K562 (cell line): ENCODE measurements around the gene GATM. TPM values are rescaled to one million over a fixed set of nuclear protein-coding genes. Genes with fewer than 3 reads are reported as not detected.

Source experiments
- ATAC-seq: fragments of 200-7000 bp; cut with Tn5 transposase; 3 replicates; pipeline ENCODE4 v1.9.1; 2020; ENCODE audit warnings: moderate library complexity
- BruUV-seq: library from RNA; stranded (reverse); fragments of 400-500 nt; replicated peaks from 2 replicates; lab custom pipeline; 2021; lab: Mats Ljungman, UMichigan
- CTCF ChIA-PET: fragments of 300-600 bp; formaldehyde crosslinking; extraction: SDS; loops from one replicate; lab custom pipeline; 2021; ENCODE audit warnings: low intra/inter-chr PET ratio; lab: Yijun Ruan, JAX
- POLR2A ChIA-PET: fragments of 300-600, 350-650 bp; sonication (Branson Sonifier 250); formaldehyde crosslinking; extraction: SDS; loops from one replicate; lab custom pipeline; 2021; ENCODE audit warnings: antibody characterized with exemption, inconsistent platforms; lab: Yijun Ruan, JAX
- DNase-seq, 4 experiments: peaks; one replicate each; pipeline versions ENCODE4 v3.0.0 to v3.0.0-alpha.2; 2011 to 2018; ENCODE audit warnings: low spot score in 3 of 4, mixed read lengths in 3 of 4; ENCODE audit errors: extremely low read depth in 1 of 4
- FAIRE-seq: peaks from 2 replicates; lab custom pipeline; 2011; peaks lifted over from hg19 to GRCh38; lab: Jason Lieb, UNC
- H2AFZ ChIP-seq: 2 replicates; pipeline ENCODE4 v1.6.0; 2011; ENCODE audit warnings: low read depth, low read length, control low read depth, inconsistent platforms
- H3K27ac ChIP-seq: fragments of 200-600 bp; 3 replicates; pipeline ENCODE4 v1.8.0; 2011; ENCODE audit warnings: low read depth, mild to moderate bottlenecking, control low read depth, inconsistent platforms, low read length, moderate library complexity, mixed read lengths; ENCODE audit errors: extremely low read depth
- H3K27me3 ChIP-seq, 2 experiments: fragments of 300-600 bp in 1 of 2; 2 replicates in 1 of 2; 3 replicates in 1 of 2; pipeline versions ENCODE4 v1.6.0 to v1.8.0; 2011; ENCODE audit warnings: inconsistent platforms in 2 of 2, low read length in 2 of 2, mild to moderate bottlenecking in 1 of 2, mixed read lengths in 1 of 2, moderate library complexity in 1 of 2; ENCODE audit not compliant: control insufficient read depth in 2 of 2, insufficient read depth in 2 of 2
- H3K36me3 ChIP-seq: fragments of 300-600 bp; 3 replicates; pipeline ENCODE4 v1.8.0; 2011; ENCODE audit warnings: mild to moderate bottlenecking, low read length, inconsistent platforms; ENCODE audit not compliant: control insufficient read depth, insufficient read depth
- H3K4me1 ChIP-seq, 2 experiments: fragments of 200-600 bp in 1 of 2; replicated peaks in 1 of 2; 2 replicates in 1 of 2; 3 replicates in 1 of 2; pipeline versions ENCODE4 v1.5.1 to v1.8.0; 2011; ENCODE audit warnings: inconsistent platforms in 2 of 2, low read length in 2 of 2, mild to moderate bottlenecking in 1 of 2, mixed read lengths in 1 of 2, moderate library complexity in 1 of 2; ENCODE audit not compliant: control insufficient read depth in 2 of 2, insufficient read depth in 2 of 2
- H3K4me2 ChIP-seq: 2 replicates; pipeline ENCODE4 v1.6.1; 2011; ENCODE audit warnings: low read length, control low read depth, inconsistent platforms, mixed read lengths; ENCODE audit not compliant: insufficient read depth
- H3K4me3 ChIP-seq: fragments of 200-600 bp; sonication (generic), shearing (Covaris generic); 2 replicates; pipeline ENCODE4 v1.5.1; 2016; ENCODE audit warnings: control low read depth, inconsistent platforms
- H3K79me2 ChIP-seq: fragments of 200-600 bp; 3 replicates; pipeline ENCODE4 v1.8.0; 2011; ENCODE audit warnings: low read length, inconsistent platforms; ENCODE audit not compliant: control insufficient read depth, insufficient read depth
- H3K9ac ChIP-seq, 2 experiments: 2 replicates each; pipeline versions ENCODE4 v1.6.0 to v1.6.1; 2011; ENCODE audit warnings: low read depth in 2 of 2, low read length in 2 of 2, control low read depth in 1 of 2, inconsistent platforms in 1 of 2, mild to moderate bottlenecking in 1 of 2, mixed read lengths in 1 of 2; ENCODE audit not compliant: insufficient read depth in 1 of 2
- H3K9me1 ChIP-seq: one replicate; pipeline ENCODE4 v1.6.0; 2011; ENCODE audit warnings: inconsistent platforms, mild to moderate bottlenecking, low read length, moderate library complexity; ENCODE audit not compliant: control insufficient read depth, insufficient read depth
- H3K9me3 ChIP-seq: replicated peaks from 2 replicates; pipeline ENCODE4 v1.5.1; 2011; ENCODE audit warnings: low read depth, low read length, inconsistent platforms; ENCODE audit not compliant: control insufficient read depth, insufficient read depth
- H4K20me1 ChIP-seq: replicated peaks from 2 replicates; pipeline ENCODE4 v1.6.1; 2011; ENCODE audit warnings: low read length, inconsistent platforms, mixed read lengths; ENCODE audit not compliant: control insufficient read depth, insufficient read depth
- ASH1L ChIP-seq: fragments of 450-650 bp; IDR thresholded peaks from 2 replicates; pipeline ENCODE4 v1.6.1; 2018; ENCODE audit warnings: borderline replicate concordance, mild to moderate bottlenecking, low read depth; ENCODE audit not compliant: partially characterized antibody
- ATF1 ChIP-seq, 2 experiments: fragments of 450-650 bp in 1 of 2; IDR thresholded peaks; 2 replicates each; pipeline ENCODE4 v1.6.1; 2016; ENCODE audit warnings: missing compliant biosample characterization in 1 of 2, missing genetic modification characterization in 1 of 2
- CLOCK ChIP-seq: fragments of 250-450 bp; sonication (Bioruptor Pico); IDR thresholded peaks from 2 replicates; pipeline ENCODE4 v1.4.0; 2020; ENCODE audit warnings: mild to moderate bottlenecking, moderate library complexity, borderline replicate concordance
- GTF2F1 ChIP-seq: IDR thresholded peaks from 2 replicates; pipeline ENCODE4 v1.6.1; 2011; ENCODE audit warnings: low read depth, low read length, improper control_type of control experiment
- ILF3 ChIP-seq: fragments of 450-650 bp; IDR thresholded peaks from 2 replicates; pipeline ENCODE4 v1.6.1; 2018; ENCODE audit warnings: antibody characterized with exemption, mild to moderate bottlenecking, moderate library complexity, borderline replicate concordance
- MAFF ChIP-seq: IDR thresholded peaks from 2 replicates; pipeline ENCODE4 v1.6.1; 2012; ENCODE audit warnings: low read length, improper control_type of control experiment
- MAFG ChIP-seq: fragments of 450-650 bp; conservative IDR thresholded peaks from 2 replicates; pipeline ENCODE4 v1.6.1; 2016; ENCODE audit warnings: missing genetic modification characterization, missing compliant biosample characterization
- NFIX ChIP-seq: fragments of 250-450 bp; sonication (Bioruptor Pico); IDR thresholded peaks from 2 replicates; pipeline ENCODE4 v1.4.0; 2020; ENCODE audit warnings: low read depth, mild to moderate bottlenecking, moderate library complexity
- RBM14 ChIP-seq: fragments of 200-400 bp; formaldehyde crosslinking; IDR thresholded peaks from 2 replicates; pipeline ENCODE4 v1.6.1; 2018; ENCODE audit warnings: low read depth, mild to moderate bottlenecking, low read length, moderate library complexity, borderline replicate concordance; ENCODE audit not compliant: insufficient read depth
- SMAD1 ChIP-seq: fragments of 150-350 bp; IDR thresholded peaks from 2 replicates; pipeline ENCODE4 v1.6.1; 2014; ENCODE audit warnings: low read length, low read depth; ENCODE audit not compliant: partially characterized antibody
- TCF7 ChIP-seq: sonication (generic); IDR thresholded peaks from 2 replicates; pipeline ENCODE4 v1.6.1; 2016; ENCODE audit warnings: antibody characterized with exemption, borderline replicate concordance
- ZBTB5 ChIP-seq: fragments of 450-650 bp; IDR thresholded peaks from 2 replicates; pipeline ENCODE4 v1.6.1; 2017; ENCODE audit warnings: antibody characterized with exemption
- ZNF253 ChIP-seq: fragments of 250-450 bp; sonication (Bioruptor Pico); conservative IDR thresholded peaks from 2 replicates; pipeline ENCODE4 v1.6.1; 2021; ENCODE audit warnings: mild to moderate bottlenecking
- ZNF316 ChIP-seq: fragments of 450-650 bp; IDR thresholded peaks from 2 replicates; pipeline ENCODE4 v1.6.1; 2016
- ZNF696 ChIP-seq: fragments of 250-450 bp; sonication (Bioruptor Pico); conservative IDR thresholded peaks from 2 replicates; pipeline ENCODE4 v1.4.0; 2020; ENCODE audit warnings: mild to moderate bottlenecking, moderate library complexity
- WGBS: fragments of 100-300 bp; shearing (Covaris generic); methylation state at CpG from one replicate; pipeline ENCODE4 v1.1.6; 2016; ENCODE audit warnings: low coverage, mixed read lengths; ENCODE audit not compliant: insufficient coverage; ENCODE audit errors: missing lambda C conversion rate; 5-methylcytosine and 5-hydroxymethylcytosine counted together
- in situ Hi-C: fragments of 300-500 bp; cut with MboI; formaldehyde crosslinking; loops from 4 replicates; pipeline ENCODE4 v1.15.0; 2018; ENCODE audit warnings: inconsistent platforms, mixed read lengths
- intact Hi-C: fragments of 100-400 bp; cut with micrococcal nuclease; formaldehyde crosslinking; loops from 2 replicates; pipeline ENCODE4 v1.14.2; 2022
- polyA plus RNA-seq, 8 experiments: library from polyadenylated mRNA; depleted of rRNA in 4 of 8; stranded (reverse) in 5 of 8; unstranded in 3 of 8; fragments of >200 nt; fragmentation: Nextera tagmentation in 2 of 8; fragmentation: Illumina TruSeq in 1 of 8; extraction: Ambion mirVana in 2 of 8; extraction: Trizol in 1 of 8; gene quantifications; 2 replicates each; pipeline versions ENCODE4 v1.2.1 to v1.2.3, GENCODE V29; 2011 to 2014; ENCODE audit warnings: inconsistent platforms in 1 of 8, missing spikeins in 1 of 8
- total RNA-seq, 7 experiments: library from RNA; depleted of rRNA in 6 of 7; stranded (reverse); fragments of >200 nt in 6 of 7; fragmentation: Illumina TruSeq in 2 of 7; extraction: Trizol in 2 of 7; gene quantifications; 2 replicates each; pipeline versions ENCODE4 v1.2.1 to v1.2.3, GENCODE V29; 2011 to 2021; ENCODE audit warnings: low replicate concordance in 1 of 7

The GATM gene
- total and polyA plus RNA-seq, 9 of the 15 experiments (the other 6 are each of a cell fraction or from before 2014, with no cell fraction given), result 0.11 to 1.1 (median 0.65) TPM

GRCh38 chr15:45363801-45364200, 14.5 kb downstream of the GATM start (continued):
- no peak for TF ChIP-seq TCF7

- Histone ChIP-seq H3K79me2 (no peaks in the 10 kb centered on the region), H3K9me1 (no peaks in the 10 kb centered on the region), H2AFZ (no peak overlapping the region), H3K9ac (no peak overlapping the region), H3K4me1 (no peaks in the 10 kb centered on the region), H3K27me3 (peaks cover 10 to 17% of the 10 kb centered on the region in 2 experiments; a peak in 4 of 5 replicates), H4K20me1 (no peaks in the 10 kb centered on the region; the same call in 1 of the 2 replicates), H3K4me2 (no peak overlapping the region), H3K9me3 (no peaks in the 10 kb centered on the region), H3K36me3 (no peaks in the 10 kb centered on the region), H3K27ac (no peak overlapping the region), H3K4me3 (no peak overlapping the region)
- intact Hi-C loops (no loop called here), in situ Hi-C loops (no loop called here)
- POLR2A ChIA-PET, result interaction anchor here (0.6 to 1.9 kb wide), 5 partner anchors 9 to 279 kb away, joined by 3 to 8 read pairs (median 4); a partner anchor contains a TSS
- DNase-seq (no peak), ATAC-seq (no peak), FAIRE-seq (no peak)
- CTCF ChIA-PET, result no interaction called here
- WGBS, result 0% methylated on average over 4 of the region's 4 CpGs
- TF ChIP-seq RBM14 (no peak), GTF2F1 (no peak), ZBTB5 (no peak), SMAD1 (no peak), CLOCK (no peak), ZNF316 (peak; percentile 46; the same call in 1 of the 2 replicates), ZNF696 (CRISPR knock-in tag) (no peak), MAFG (tag) (0 out of 2 replicates have a peak, but pooled peaks have one; percentile 29), ATF1 (CRISPR knock-in tag; IDR thresholded peaks at IDR 0.05) (no peak), ATF1 (tag; IDR thresholded peaks at IDR 0.05) (no peak), ILF3 (no peak), MAFF (0 out of 2 replicates have a peak, but pooled peaks have one; percentile 19), NFIX (CRISPR knock-in tag) (no peak), ASH1L (no peak), ZNF253 (CRISPR knock-in tag) (no peak)
- BruUV-seq, result no TSS peak
Observed at GRCh38 chr15:45363334-45363733, 15.0 kb downstream of the GATM start.
